Superior temporal gyrus (tissue), 1 donor: ENCODE measurements around the gene KDELR3.

Experiments used
- DNase-seq: peaks from one replicate; pipeline ENCODE4 v3.0.0-alpha.2; 2016; ENCODE audit errors: extremely low spot score

Gene KDELR3

DNA sequence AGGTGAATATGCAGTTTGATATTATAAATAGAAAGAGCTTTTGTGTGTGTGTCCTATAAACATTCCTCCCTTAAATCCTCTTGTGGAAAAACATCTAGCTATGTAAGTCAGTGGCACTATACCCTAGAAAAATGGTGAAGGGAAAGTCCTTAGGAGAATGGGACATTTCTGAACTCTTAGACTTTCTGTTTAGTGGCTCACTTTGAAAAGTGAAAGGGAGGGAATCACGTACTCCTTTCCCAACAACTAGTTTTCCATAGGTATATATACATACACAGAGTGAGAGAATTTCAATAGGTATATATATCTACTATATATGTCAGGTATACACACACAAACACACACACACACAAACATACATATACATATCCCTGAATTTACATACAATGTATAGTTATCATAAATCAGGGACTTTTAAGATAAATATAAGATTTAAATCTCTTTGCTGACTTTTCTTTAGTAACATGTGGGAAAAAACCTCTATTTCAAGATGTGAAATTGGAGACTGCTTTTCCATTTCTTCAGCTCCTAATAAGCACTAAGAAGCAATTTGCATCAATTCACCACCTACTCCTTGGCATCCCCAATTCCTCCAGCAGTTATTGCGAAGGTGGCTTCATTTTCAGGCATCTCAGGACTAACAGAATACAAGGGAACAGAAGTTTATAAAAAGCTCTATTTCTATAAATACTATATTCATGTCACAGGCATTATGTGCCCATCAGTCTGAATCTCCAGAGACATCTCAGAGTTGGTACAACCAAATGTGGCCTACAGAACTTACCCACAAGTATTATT is 51.8 kb downstream of the KDELR3 start:
- DNase-seq, result no peak

GRCh38 chr22:38523029-38523428 is 55.1 kb downstream of the KDELR3 start:
- DNase-seq, result no peak

DNA sequence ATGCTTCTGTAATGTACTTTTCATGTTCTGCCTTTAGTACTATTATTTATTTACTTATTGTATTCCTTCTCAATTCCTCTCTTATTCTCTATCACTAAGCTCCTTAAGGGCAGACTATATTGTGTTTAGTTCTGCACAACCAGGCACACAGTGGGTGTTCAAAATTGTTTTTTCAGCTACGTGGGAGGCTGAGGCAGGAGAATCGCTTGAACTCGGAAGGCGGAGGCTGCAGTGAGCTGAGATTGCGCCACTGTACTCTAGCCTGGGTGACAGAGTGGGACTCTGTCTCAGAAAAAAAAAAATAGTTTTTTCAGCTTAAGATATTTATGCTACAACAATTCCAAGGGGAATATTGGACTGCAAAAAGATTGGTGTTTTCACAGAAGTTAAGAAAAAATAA is 55.6 kb downstream of the KDELR3 start:
- DNase-seq, result no peak

GRCh38 chr22:38524429-38524828 is 56.5 kb downstream of the KDELR3 start:
- no peak for DNase-seq

GRCh38 chr22:38531251-38531938 is 63.5 kb downstream of the KDELR3 start:
- no peak for DNase-seq
